Nephron (organoid): Measurements from ENCODE around the gene GALK1.

ENCODE experiments used
- H3K27ac Mint-ChIP-seq, 3 experiments: 2 replicates each; pipeline ENCODE4 v1.8.0; 2020; ENCODE audit warnings: mixed read lengths in 3 of 3, mild to moderate bottlenecking in 2 of 3, moderate library complexity in 1 of 3
- H3K27me3 Mint-ChIP-seq: 2 replicates; pipeline ENCODE4 v1.8.0; 2021; ENCODE audit warnings: low read depth, mild to moderate bottlenecking, moderate library complexity, mixed read lengths
- H3K36me3 Mint-ChIP-seq: 2 replicates; pipeline ENCODE4 v1.8.0; 2020; ENCODE audit warnings: low read depth, mixed read lengths
- H3K4me1 Mint-ChIP-seq: 2 replicates; pipeline ENCODE4 v1.8.0; 2020; ENCODE audit warnings: mixed read lengths
- H3K4me3 Mint-ChIP-seq, 3 experiments: 2 replicates each; pipeline ENCODE4 v1.8.0; 2020; ENCODE audit warnings: mild to moderate bottlenecking in 3 of 3, mixed read lengths in 3 of 3, moderate library complexity in 2 of 3
- H3K9me3 Mint-ChIP-seq: 2 replicates; pipeline ENCODE4 v1.8.0; 2020; ENCODE audit warnings: mixed read lengths
- CTCF ChIP-seq, 3 experiments: fragments of 200-600 bp; sonication (generic); IDR thresholded peaks; one replicate each; pipeline ENCODE4 v1.5.0; 2021; ENCODE audit warnings: antibody characterized with exemption in 3 of 3; ENCODE audit not compliant: unreplicated experiment in 3 of 3

GALK1 gene

GRCh38 chr17:75791254-75791653, 26.3 kb upstream of the GALK1 start:
- H3K9me3 Mint-ChIP-seq, result no peaks in the 10 kb centered on the region
- H3K27ac Mint-ChIP-seq, result peak overlapping the region in 1 of 3 experiments; percentile 34
- peaks cover 43% of the 10 kb centered on the region for H3K36me3 Mint-ChIP-seq
- TF ChIP-seq CTCF (IDR thresholded peaks at IDR 0.05; ENCODE audit: unreplicated experiment in 3 of 3), result no peak
- H3K27me3 Mint-ChIP-seq, result no peaks in the 10 kb centered on the region
- peak overlapping the region in 1 of 3 experiments; percentile 13 for H3K4me3 Mint-ChIP-seq
- H3K4me1 Mint-ChIP-seq, result peaks cover 19% of the 10 kb centered on the region

- Mint-ChIP-seq H3K27ac (peak overlapping the region; percentile 99 to 100 (median 99)), H3K27me3 (no peaks in the 10 kb centered on the region), H3K4me3 (peak overlapping the region; percentile 85 to 96 (median 87)), H3K9me3 (no peaks in the 10 kb centered on the region), H3K36me3 (peaks cover 9% of the 10 kb centered on the region), H3K4me1 (peaks cover 44% of the 10 kb centered on the region)
- TF ChIP-seq CTCF (IDR thresholded peaks at IDR 0.05; ENCODE audit: unreplicated experiment in 3 of 3), result no peak
Observed at GRCh38 chr17:75785016-75785890, 20.3 kb upstream of the GALK1 start.

GRCh38 chr17:75784473-75785015, 19.6 kb upstream of the GALK1 start, which contains the start of gene UNK:
TSS of gene UNK (plus strand) at chr17:75784806. CDS start at chr17:75784881, 75 bp downstream.
- H3K4me1 Mint-ChIP-seq, result peaks cover 51% of the 10 kb centered on the region
- H3K27ac Mint-ChIP-seq, result peak within 1 kb of the TSS; percentile 99 to 100 (median 99)
- H3K4me3 Mint-ChIP-seq, result peak within 1 kb of the TSS; percentile 85 to 96 (median 87)
- H3K36me3 Mint-ChIP-seq, result peaks cover 12% of the 10 kb centered on the region
- TF ChIP-seq CTCF (IDR thresholded peaks at IDR 0.05; ENCODE audit: unreplicated experiment in 3 of 3), result no peak
- peaks cover 3% of the 10 kb centered on the region for H3K27me3 Mint-ChIP-seq
- peaks cover 2% of the 10 kb centered on the region for H3K9me3 Mint-ChIP-seq

GRCh38 chr17:75783803-75784472, 18.9 kb upstream of the GALK1 start:
- Mint-ChIP-seq H3K27ac (peak overlapping the region; percentile 99 to 100 (median 99)), H3K4me1 (peaks cover 50% of the 10 kb centered on the region), H3K27me3 (peaks cover 4% of the 10 kb centered on the region), H3K4me3 (peak overlapping the region; percentile 85 to 96 (median 87)), H3K9me3 (peaks cover 3% of the 10 kb centered on the region), H3K36me3 (peaks cover 13% of the 10 kb centered on the region)
- TF ChIP-seq CTCF (IDR thresholded peaks at IDR 0.05; ENCODE audit: unreplicated experiment in 3 of 3), result no peak

GRCh38 chr17:75783069-75783783, 18.2 kb upstream of the GALK1 start:
- TF ChIP-seq CTCF (IDR thresholded peaks at IDR 0.05; ENCODE audit: unreplicated experiment in 3 of 3), result peak; percentile 65 to 72 (median 72)
- H3K36me3 Mint-ChIP-seq, result peaks cover 19% of the 10 kb centered on the region
- peaks cover 3% of the 10 kb centered on the region for H3K9me3 Mint-ChIP-seq
- peaks cover 48% of the 10 kb centered on the region for H3K4me1 Mint-ChIP-seq
- H3K27ac Mint-ChIP-seq, result peak overlapping the region; percentile 99 to 100 (median 99)
- H3K4me3 Mint-ChIP-seq, result peak overlapping the region; percentile 85 to 96 (median 87)
- peaks cover 10% of the 10 kb centered on the region for H3K27me3 Mint-ChIP-seq
